GM10266 (cell line): ENCODE measurements around the gene FAM53B.

Experiments used
- DNase-seq: peaks from one replicate; pipeline ENCODE4 v3.0.0; 2012; ENCODE audit errors: extremely low spot score
- CTCF ChIP-seq: IDR thresholded peaks from 2 replicates; pipeline ENCODE4 v1.5.1; 2012; ENCODE audit warnings: mild to moderate bottlenecking, low read depth; ENCODE audit not compliant: control insufficient read depth, insufficient read depth; ENCODE audit errors: missing control alignments

The FAM53B gene

GRCh38 chr10:124705817-124706461 lies 38.2 kb downstream of the FAM53B start:
- no peak for DNase-seq
- TF ChIP-seq CTCF = peak; percentile 36

GRCh38 chr10:124705381-124705740 lies 38.8 kb downstream of the FAM53B start:
- TF ChIP-seq CTCF = no peak
- DNase-seq = no peak

GRCh38 chr10:124704428-124705380 lies 39.5 kb downstream of the FAM53B start:
- DNase-seq = no peak
- no peak for TF ChIP-seq CTCF

GRCh38 chr10:124703778-124704427 lies 40.3 kb downstream of the FAM53B start:
- TF ChIP-seq CTCF = no peak
- no peak for DNase-seq

DNA sequence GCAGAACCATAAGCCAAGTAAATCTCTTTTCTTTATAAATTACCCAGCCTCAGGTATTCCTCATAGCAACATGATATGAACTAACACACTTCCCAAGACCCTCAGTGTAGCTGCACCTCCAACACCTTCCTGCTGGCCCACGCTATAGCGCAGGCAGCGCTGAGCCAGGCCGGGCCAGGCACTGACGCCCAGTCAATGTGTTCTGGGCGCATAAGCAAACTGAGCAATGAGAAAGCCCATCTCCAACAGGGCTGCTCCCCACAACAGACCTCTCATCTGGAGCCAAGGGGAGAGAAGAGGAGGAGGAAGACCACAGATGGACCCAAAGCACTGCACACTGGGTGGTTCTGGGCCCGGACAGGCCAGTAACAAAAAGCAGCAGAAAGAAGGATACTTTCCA lies 40.8 kb downstream of the FAM53B start:
- TF ChIP-seq CTCF = no peak
- DNase-seq = no peak

DNA sequence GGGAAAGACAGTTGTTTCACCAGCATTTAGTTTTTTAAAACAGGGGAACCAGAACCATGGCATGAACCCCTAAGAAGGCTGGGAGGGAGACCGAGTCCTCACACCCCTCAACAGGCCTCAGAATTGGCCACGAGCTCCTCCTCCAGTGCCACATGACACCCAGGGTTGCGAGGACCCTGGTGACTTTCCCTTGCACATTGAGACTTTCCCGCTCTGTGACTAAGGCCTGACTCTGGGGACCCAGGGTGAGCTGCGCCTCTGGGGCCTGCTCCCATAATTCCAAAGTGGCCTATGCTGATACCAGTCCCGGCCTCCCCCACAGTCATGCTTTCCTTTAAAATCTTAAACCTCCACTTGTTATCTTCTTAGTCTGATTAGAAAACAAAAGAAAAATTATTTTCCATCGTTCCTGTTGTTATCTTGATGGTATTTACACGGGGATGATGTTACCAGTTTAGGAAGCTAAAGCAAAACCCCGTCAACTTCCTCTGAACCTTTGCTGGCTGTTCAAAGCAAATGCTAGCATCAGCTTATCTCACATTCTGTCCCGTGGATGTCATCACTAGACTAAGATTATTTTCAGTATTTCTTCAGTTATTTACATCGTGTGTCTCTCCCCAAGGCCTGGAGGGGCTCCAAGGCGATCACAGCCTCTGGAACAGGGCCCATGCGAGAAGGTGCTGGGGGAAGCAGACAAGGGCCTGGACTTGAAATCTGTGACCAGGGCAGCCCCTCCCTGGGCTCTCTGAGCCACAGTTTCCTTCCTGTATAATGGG lies 42.1 kb downstream of the FAM53B start:
- TF ChIP-seq CTCF = no peak
- DNase-seq = no peak
